Activated CD8-positive, alpha-beta memory T cell treated with anti-CD3 and anti-CD28 coated beads, Interleukin-2, amount 50 U/mL, for 24 hours (primary cell): ENCODE measurements around the gene OGFOD3.

Experiments
- DNase-seq: peaks from one replicate; pipeline ENCODE4 v3.0.0-alpha.2; 2020; ENCODE audit errors: extremely low read depth

Gene OGFOD3

GRCh38 chr17:82446649-82447048 is 28.3 kb upstream of the OGFOD3 start:
- no peak for DNase-seq

- no peak for DNase-seq
Observed at GRCh38 chr17:82446124-82446523, 27.7 kb upstream of the OGFOD3 start.

- DNase-seq: no peak
Observed at GRCh38 chr17:82445542-82445941, 27.2 kb upstream of the OGFOD3 start.

GRCh38 chr17:82444941-82445521 is 26.6 kb upstream of the OGFOD3 start:
- no peak for DNase-seq

GRCh38 chr17:82444284-82444893 is 26.0 kb upstream of the OGFOD3 start:
- DNase-seq: no peak

- DNase-seq: no peak
Observed at GRCh38 chr17:82443465-82444283, 25.3 kb upstream of the OGFOD3 start.

GRCh38 chr17:82442643-82443464 is 24.5 kb upstream of the OGFOD3 start:
- DNase-seq: no peak

- no peak for DNase-seq
Observed at GRCh38 chr17:82441691-82442487, 23.5 kb upstream of the OGFOD3 start.

- DNase-seq: no peak
Observed at GRCh38 chr17:82440991-82441627, 22.7 kb upstream of the OGFOD3 start.

GRCh38 chr17:82440469-82440981 is 22.1 kb upstream of the OGFOD3 start:
- DNase-seq: no peak

- no peak for DNase-seq
Observed at GRCh38 chr17:82439829-82440365, 21.5 kb upstream of the OGFOD3 start.

GRCh38 chr17:82439194-82439828 is 20.9 kb upstream of the OGFOD3 start:
- no peak for DNase-seq

GRCh38 chr17:82438401-82439193 is 20.2 kb upstream of the OGFOD3 start:
- DNase-seq: no peak

GRCh38 chr17:82437325-82437668 is 18.9 kb upstream of the OGFOD3 start:
- no peak for DNase-seq

- DNase-seq: no peak
Observed at GRCh38 chr17:82436601-82437324, 18.4 kb upstream of the OGFOD3 start.

- no peak for DNase-seq
Observed at GRCh38 chr17:82435601-82436583, 17.5 kb upstream of the OGFOD3 start.

GRCh38 chr17:82435103-82435502 is 16.7 kb upstream of the OGFOD3 start:
- DNase-seq: no peak
